GM10248 (cell line): Measurements from ENCODE around the gene GRHPR.
A peak's percentile ranks its signal among the peaks of the same experiment; 100 is the strongest.

Experiments
- CTCF ChIA-PET: fragments of 300-600 bp; sonication (Branson Sonifier 250); formaldehyde crosslinking; extraction: SDS; loops from one replicate; lab custom pipeline; 2021; ENCODE audit warnings: antibody characterized with exemption; lab: Yijun Ruan, JAX
- POLR2A ChIA-PET: fragments of 350-650 bp; sonication (Branson Sonifier 250); formaldehyde crosslinking; extraction: SDS; loops from one replicate; lab custom pipeline; 2020; ENCODE audit warnings: antibody characterized with exemption; lab: Yijun Ruan, JAX
- DNase-seq: peaks from one replicate; pipeline ENCODE4 v3.0.0; 2012; ENCODE audit errors: extremely low spot score
- TF ChIP-seq, protein P1 (sequence below): IDR thresholded peaks from 2 replicates; pipeline ENCODE4 v1.5.1; 2012; ENCODE audit warnings: mild to moderate bottlenecking, low read depth; ENCODE audit errors: extremely low read depth, missing control alignments, control extremely low read depth

Gene GRHPR

GRCh38 chr9:37410969-37411785 is 11.3 kb upstream of the GRHPR start:
- TF ChIP-seq, protein P1, sequence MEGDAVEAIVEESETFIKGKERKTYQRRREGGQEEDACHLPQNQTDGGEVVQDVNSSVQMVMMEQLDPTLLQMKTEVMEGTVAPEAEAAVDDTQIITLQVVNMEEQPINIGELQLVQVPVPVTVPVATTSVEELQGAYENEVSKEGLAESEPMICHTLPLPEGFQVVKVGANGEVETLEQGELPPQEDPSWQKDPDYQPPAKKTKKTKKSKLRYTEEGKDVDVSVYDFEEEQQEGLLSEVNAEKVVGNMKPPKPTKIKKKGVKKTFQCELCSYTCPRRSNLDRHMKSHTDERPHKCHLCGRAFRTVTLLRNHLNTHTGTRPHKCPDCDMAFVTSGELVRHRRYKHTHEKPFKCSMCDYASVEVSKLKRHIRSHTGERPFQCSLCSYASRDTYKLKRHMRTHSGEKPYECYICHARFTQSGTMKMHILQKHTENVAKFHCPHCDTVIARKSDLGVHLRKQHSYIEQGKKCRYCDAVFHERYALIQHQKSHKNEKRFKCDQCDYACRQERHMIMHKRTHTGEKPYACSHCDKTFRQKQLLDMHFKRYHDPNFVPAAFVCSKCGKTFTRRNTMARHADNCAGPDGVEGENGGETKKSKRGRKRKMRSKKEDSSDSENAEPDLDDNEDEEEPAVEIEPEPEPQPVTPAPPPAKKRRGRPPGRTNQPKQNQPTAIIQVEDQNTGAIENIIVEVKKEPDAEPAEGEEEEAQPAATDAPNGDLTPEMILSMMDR, result peak; percentile 75
- ChIA-PET POLR2A (interaction anchor here (0.6 to 1.9 kb wide), 9 partner anchors 8 to 71 kb away, joined by 3 to 12 read pairs (median 3); partner anchors contain the start of gene GRHPR), CTCF (interaction anchor here (1.0 to 22.3 kb wide), 24 partner anchors 8 to 1221 kb away, joined by 3 to 359 read pairs (median 5); partner anchors contain the start of genes CLTA and GRHPR)
- peak; percentile 72 for DNase-seq

- ChIA-PET CTCF (interaction anchor here (1.1 to 22.3 kb wide), 10 partner anchors 9 to 1222 kb away, joined by 3 to 359 read pairs (median 8); partner anchors contain the start of genes CLTA and GRHPR), POLR2A (interaction anchor here (0.7 kb wide), 1 partner anchor 21 kb away, joined by 3 read pairs; no protein-coding TSS in a partner anchor)
- DNase-seq, result no peak
- TF ChIP-seq, protein P1, result no peak
Observed at GRCh38 chr9:37412431-37413151, 9.9 kb upstream of the GRHPR start.

DNA sequence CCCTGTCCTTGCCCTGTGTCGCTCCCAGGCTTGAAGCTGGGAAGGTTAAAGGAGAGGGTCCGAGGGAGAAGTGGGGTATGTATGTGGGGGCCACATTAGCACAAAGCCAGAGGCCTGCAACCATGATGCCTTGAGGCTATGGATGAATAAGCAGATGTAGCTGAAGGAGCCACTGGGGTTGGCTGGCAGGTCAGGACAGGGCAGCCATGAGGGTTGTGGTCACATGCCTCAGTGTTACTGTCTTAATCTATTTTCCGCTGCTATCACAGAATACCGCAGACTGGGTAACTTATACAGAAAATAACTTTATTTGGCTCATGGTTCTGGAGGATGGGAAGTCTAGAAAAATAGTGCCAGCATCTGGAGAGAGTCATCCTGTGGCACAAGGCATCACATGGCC is 9.2 kb upstream of the GRHPR start:
- DNase-seq, result no peak
- ChIA-PET POLR2A (no interaction called here), CTCF (interaction anchor here (1.3 to 22.3 kb wide), 7 partner anchors 10 to 415 kb away, joined by 3 to 359 read pairs (median 43); partner anchors contain the start of genes EXOSC3 and GRHPR)
- TF ChIP-seq, protein P1, result no peak

GRCh38 chr9:37414503-37414943 is 8.0 kb upstream of the GRHPR start:
- DNase-seq, result no peak
- TF ChIP-seq, protein P1, result no peak
- ChIA-PET POLR2A (interaction anchor here (0.5 to 1.0 kb wide), 2 partner anchors 9 to 69 kb away, joined by 3 to 5 read pairs; no protein-coding TSS in a partner anchor), CTCF (interaction anchor here (0.6 to 22.3 kb wide), 22 partner anchors 8 to 489 kb away, joined by 3 to 359 read pairs (median 5); partner anchors contain the start of genes EXOSC3, GRHPR and TOMM5)

GRCh38 chr9:37415011-37415719 is 7.3 kb upstream of the GRHPR start:
- TF ChIP-seq, protein P1, result peak; percentile 81
- peak; percentile 76 for DNase-seq
- ChIA-PET POLR2A (interaction anchor here (1.0 kb wide), 1 partner anchor 10 kb away, joined by 5 read pairs; no protein-coding TSS in a partner anchor), CTCF (interaction anchor here (0.6 to 22.3 kb wide), 27 partner anchors 8 to 543 kb away, joined by 3 to 359 read pairs (median 4); partner anchors contain the start of gene TOMM5)
